ENCODE measurements around the gene VSTM4. TPM values are rescaled to one million over a fixed set of nuclear protein-coding genes. Genes with fewer than 3 reads are reported as not detected.

VSTM4 gene
- total and polyA plus RNA-seq, 2 experiments from 2014 or later, result 0.21 to 0.66 TPM

DNA sequence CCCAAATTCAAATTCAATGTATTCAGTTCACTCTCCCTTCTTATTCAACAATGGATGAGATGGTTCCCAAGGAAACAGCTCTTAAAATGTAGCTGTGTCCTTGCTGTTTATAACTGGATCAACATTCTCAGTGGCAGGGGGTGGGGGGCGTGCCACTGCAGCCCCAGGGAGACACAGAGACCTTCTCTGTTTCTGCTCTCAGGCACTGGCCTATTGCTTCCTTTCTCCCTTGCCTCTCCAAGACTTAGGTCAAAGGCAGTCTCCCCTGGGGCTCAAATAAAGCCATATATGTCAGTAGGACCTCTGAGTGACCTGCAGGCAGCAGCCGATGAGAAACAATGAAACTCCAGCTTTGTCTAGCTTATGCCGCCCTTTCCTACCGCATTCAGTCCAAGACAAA, 20.7 kb downstream of the VSTM4 start:
- H4K20me1 ChIP-seq (replicated peaks; ENCODE audit: insufficient read depth), result no peaks in the 10 kb centered on the region
- H3K4me3 ChIP-seq, result no peak overlapping the region
- no peak overlapping the region for H3K27ac Mint-ChIP-seq
- H3K27ac ChIP-seq (ENCODE audit: low read depth), result no peak overlapping the region
- DNase-seq (ENCODE audit: low spot score), result no peak
- no peaks in the 10 kb centered on the region for H3K79me2 ChIP-seq (replicated peaks; ENCODE audit: insufficient read depth)
- ATAC-seq, result no peak
- no peaks in the 10 kb centered on the region for H3K27me3 ChIP-seq (ENCODE audit: insufficient read depth)
- no peaks in the 10 kb centered on the region for H3K9me3 Mint-ChIP-seq
- H3K4me2 ChIP-seq, result no peak overlapping the region
- H3K4me1 ChIP-seq (ENCODE audit: insufficient read depth), result no peaks in the 10 kb centered on the region
- H3K36me3 Mint-ChIP-seq (ENCODE audit: low read depth), result no peaks in the 10 kb centered on the region; the same call in 2 of the 3 replicates
- peaks cover 5% of the 10 kb centered on the region; the same call in 2 of the 3 replicates for H3K4me1 Mint-ChIP-seq
- H2AFZ ChIP-seq, result no peak overlapping the region
- no peaks in the 10 kb centered on the region for H3K9me2 ChIP-seq (ENCODE audit: insufficient read depth)
- no peak overlapping the region for H3K4me3 Mint-ChIP-seq
- no peak for TF ChIP-seq ETS1 (IDR thresholded peaks at IDR 0.05)
- TF ChIP-seq JUNB (IDR thresholded peaks at IDR 0.05; ENCODE audit: unreplicated experiment), result no peak
- no peak for TF ChIP-seq POLR2AphosphoS5 (IDR thresholded peaks at IDR 0.05; ENCODE audit: low read depth)
- TF ChIP-seq ZNF331 (CRISPR knock-in tag; IDR thresholded peaks at IDR 0.05; ENCODE audit: low read depth), result no peak
- no peak for TF ChIP-seq REST (IDR thresholded peaks at IDR 0.05; ENCODE audit: unreplicated experiment)
- TF ChIP-seq CREB1 (CRISPR knock-in tag; IDR thresholded peaks at IDR 0.05; ENCODE audit: low read depth), result no peak
- TF ChIP-seq EZH2phosphoT487 (IDR thresholded peaks at IDR 0.05; ENCODE audit: unreplicated experiment), result no peak
- TF ChIP-seq CTCF (conservative IDR thresholded peaks at IDR 0.05; ENCODE audit: low read depth in 2 of 2), result no peak
- no peak for TF ChIP-seq NANOG (IDR thresholded peaks at IDR 0.05; ENCODE audit: borderline replicate concordance)
- TF ChIP-seq ZNF462 (CRISPR knock-in tag; IDR thresholded peaks at IDR 0.05), result no peak
- TF ChIP-seq STAT1 (IDR thresholded peaks at IDR 0.05; ENCODE audit: unreplicated experiment), result no peak
- no peak for TF ChIP-seq EZH2 (IDR thresholded peaks at IDR 0.05; ENCODE audit: low read depth, unreplicated experiment)
- TF ChIP-seq ZNF114 (CRISPR knock-in tag; IDR thresholded peaks at IDR 0.05), result no peak
- H3K27me3 Mint-ChIP-seq (ENCODE audit: insufficient read depth, low read depth, poor library complexity), result peaks cover 4% of the 10 kb centered on the region
- no peaks in the 10 kb centered on the region for H3F3A ChIP-seq (replicated peaks; ENCODE audit: low read depth)
- no peaks in the 10 kb centered on the region for H3K36me3 ChIP-seq (ENCODE audit: insufficient read depth)

All from GM23338 (cell line).